ENCODE results near the gene ARHGEF4. TPM values are rescaled to one million over a fixed set of nuclear protein-coding genes. Genes with fewer than 3 reads are reported as not detected.

Gene ARHGEF4
- total and polyA plus RNA-seq, 2 donors: 2.9 to 6.5 TPM

DNA sequence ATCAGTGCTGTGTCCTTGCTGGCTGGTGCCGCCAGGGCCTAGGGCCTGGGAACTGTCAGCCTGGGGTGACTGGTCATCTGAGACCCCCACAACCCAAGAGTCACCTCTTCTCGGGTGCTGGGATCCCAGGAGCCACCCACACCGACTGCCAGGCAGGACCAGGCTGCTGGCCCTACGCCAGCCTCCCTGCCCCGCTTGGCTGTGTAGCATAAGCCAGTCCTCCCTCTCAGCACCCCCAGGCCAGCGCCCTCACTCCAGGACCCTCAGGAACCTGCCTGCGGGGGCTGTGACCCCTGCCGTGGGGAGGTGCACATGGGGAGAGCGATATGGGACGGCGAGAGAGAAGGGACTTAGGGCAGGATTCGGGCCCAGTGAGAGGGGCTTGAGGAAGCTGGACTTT lies 9.5 kb downstream of the ARHGEF4 start:
- H3K27ac ChIP-seq (ENCODE audit: low read depth in 1 of 2, low read length in 1 of 2): no peak overlapping the region
- no peak overlapping the region for H3K4me3 ChIP-seq (ENCODE audit: low read length in 2 of 2)
- no peaks in the 10 kb centered on the region for H3K4me1 ChIP-seq (ENCODE audit: control insufficient read depth in 2 of 2, insufficient read depth in 2 of 2, low read length in 2 of 2)
- H3K9me3 ChIP-seq (ENCODE audit: control insufficient read depth in 2 of 2, insufficient read depth in 1 of 2, low read length in 1 of 2): no peaks in the 10 kb centered on the region
- WGBS: 94% methylated on average over 12 of the region's 12 CpGs
- H3K27me3 ChIP-seq (ENCODE audit: control insufficient read depth in 2 of 2, insufficient read depth in 1 of 2, low read length in 1 of 2): no peaks in the 10 kb centered on the region
- no peak for DNase-seq (ENCODE audit: low read depth in 6 of 9, low spot score in 9 of 9)
- H3K36me3 ChIP-seq (ENCODE audit: control insufficient read depth in 2 of 2, insufficient read depth in 2 of 2, low read length in 1 of 2): no peaks in the 10 kb centered on the region

GRCh38 chr2:130846686-130847375 lies 10.1 kb downstream of the ARHGEF4 start:
- no peaks in the 10 kb centered on the region for H3K4me1 ChIP-seq (ENCODE audit: control insufficient read depth in 2 of 2, insufficient read depth in 2 of 2, low read length in 2 of 2)
- H3K36me3 ChIP-seq (ENCODE audit: control insufficient read depth in 2 of 2, insufficient read depth in 2 of 2, low read length in 1 of 2): no peaks in the 10 kb centered on the region
- no peaks in the 10 kb centered on the region for H3K9me3 ChIP-seq (ENCODE audit: control insufficient read depth in 2 of 2, insufficient read depth in 1 of 2, low read length in 1 of 2)
- 88% methylated on average over 18 of the region's 18 CpGs for WGBS
- no peak overlapping the region for H3K27ac ChIP-seq (ENCODE audit: low read depth in 1 of 2, low read length in 1 of 2)
- H3K27me3 ChIP-seq (ENCODE audit: control insufficient read depth in 2 of 2, insufficient read depth in 1 of 2, low read length in 1 of 2): no peaks in the 10 kb centered on the region
- DNase-seq (ENCODE audit: low read depth in 6 of 9, low spot score in 9 of 9): no peak
- no peak overlapping the region for H3K4me3 ChIP-seq (ENCODE audit: low read length in 2 of 2)

DNA sequence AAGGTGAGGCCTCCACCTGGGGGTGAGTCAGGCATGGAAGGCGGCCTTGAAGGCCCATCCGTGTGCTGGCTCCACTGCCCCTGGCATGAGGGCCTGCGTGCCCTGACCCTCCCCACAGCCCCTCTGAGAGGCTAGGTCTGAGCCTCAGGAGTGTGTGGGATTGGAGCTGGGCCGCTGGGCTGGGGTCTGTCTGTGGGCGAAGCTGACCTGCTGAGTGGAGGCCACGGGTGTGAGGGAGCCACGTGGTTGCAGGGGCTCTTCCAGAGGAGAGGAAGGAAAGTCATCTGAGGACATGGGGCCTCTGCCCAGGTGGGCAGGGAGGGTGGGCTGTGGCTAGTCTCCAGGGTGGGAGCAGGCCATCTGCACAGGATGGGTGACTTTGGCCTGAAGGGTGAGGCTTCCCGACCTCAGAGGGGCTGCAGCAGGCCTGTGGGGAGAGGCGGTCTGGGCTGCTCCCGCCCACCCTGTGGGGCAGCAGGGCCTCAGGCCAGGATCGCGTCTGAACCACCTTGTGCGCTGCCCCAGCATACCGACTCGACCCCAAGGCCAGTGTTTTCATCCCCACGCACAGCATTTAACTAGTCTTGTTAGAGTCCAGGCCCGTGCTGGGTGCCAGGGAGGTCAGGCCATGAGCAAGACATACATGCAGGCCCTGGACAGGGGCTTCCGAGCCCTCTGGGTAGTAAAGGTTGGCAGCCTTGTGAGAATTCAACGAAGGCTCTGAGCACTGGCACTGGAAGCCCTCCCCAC lies 11.2 kb downstream of the ARHGEF4 start:
- no peaks in the 10 kb centered on the region for H3K9me3 ChIP-seq (ENCODE audit: control insufficient read depth in 2 of 2, insufficient read depth in 1 of 2, low read length in 1 of 2)

GRCh38 chr2:130848526-130849210 lies 12.0 kb downstream of the ARHGEF4 start:
- no peaks in the 10 kb centered on the region for H3K4me1 ChIP-seq (ENCODE audit: control insufficient read depth in 2 of 2, insufficient read depth in 2 of 2, low read length in 2 of 2)
- no peaks in the 10 kb centered on the region for H3K27me3 ChIP-seq (ENCODE audit: control insufficient read depth in 2 of 2, insufficient read depth in 1 of 2, low read length in 1 of 2)
- 95% methylated on average over 12 of the region's 12 CpGs for WGBS
- no peaks in the 10 kb centered on the region for H3K36me3 ChIP-seq (ENCODE audit: control insufficient read depth in 2 of 2, insufficient read depth in 2 of 2, low read length in 1 of 2)
- no peak for DNase-seq (ENCODE audit: low read depth in 6 of 9, low spot score in 9 of 9)
- no peak overlapping the region for H3K27ac ChIP-seq (ENCODE audit: low read depth in 1 of 2, low read length in 1 of 2)
- no peaks in the 10 kb centered on the region for H3K9me3 ChIP-seq (ENCODE audit: control insufficient read depth in 2 of 2, insufficient read depth in 1 of 2, low read length in 1 of 2)
- H3K4me3 ChIP-seq (ENCODE audit: low read length in 2 of 2): no peak overlapping the region

More for the DNA sequence above, 11.2 kb downstream of the ARHGEF4 start:
- H3K27me3 ChIP-seq (ENCODE audit: control insufficient read depth in 2 of 2, insufficient read depth in 1 of 2, low read length in 1 of 2): no peaks in the 10 kb centered on the region
- H3K4me3 ChIP-seq (ENCODE audit: low read length in 2 of 2): no peak overlapping the region
- 91% methylated on average over 19 of the region's 19 CpGs for WGBS
- no peak for DNase-seq (ENCODE audit: low read depth in 6 of 9, low spot score in 9 of 9)
- H3K36me3 ChIP-seq (ENCODE audit: control insufficient read depth in 2 of 2, insufficient read depth in 2 of 2, low read length in 1 of 2): no peaks in the 10 kb centered on the region
- no peak overlapping the region for H3K27ac ChIP-seq (ENCODE audit: low read depth in 1 of 2, low read length in 1 of 2)
- no peaks in the 10 kb centered on the region for H3K4me1 ChIP-seq (ENCODE audit: control insufficient read depth in 2 of 2, insufficient read depth in 2 of 2, low read length in 2 of 2)

- no peak for DNase-seq (ENCODE audit: low read depth in 6 of 9, low spot score in 9 of 9)
- 71% methylated on average over 10 of the region's 10 CpGs for WGBS
- Histone ChIP-seq H3K27ac (ENCODE audit: low read depth in 1 of 2, low read length in 1 of 2) (no peak overlapping the region), H3K4me3 (ENCODE audit: low read length in 2 of 2) (no peak overlapping the region), H3K36me3 (ENCODE audit: control insufficient read depth in 2 of 2, insufficient read depth in 2 of 2, low read length in 1 of 2) (no peaks in the 10 kb centered on the region), H3K9me3 (ENCODE audit: control insufficient read depth in 2 of 2, insufficient read depth in 1 of 2, low read length in 1 of 2) (no peaks in the 10 kb centered on the region), H3K27me3 (ENCODE audit: control insufficient read depth in 2 of 2, insufficient read depth in 1 of 2, low read length in 1 of 2) (no peaks in the 10 kb centered on the region), H3K4me1 (ENCODE audit: control insufficient read depth in 2 of 2, insufficient read depth in 2 of 2, low read length in 2 of 2) (no peaks in the 10 kb centered on the region)
These were observed 13.4 kb downstream of the ARHGEF4 start for GRCh38 chr2:130849896-130850787.

GRCh38 chr2:130850788-130851623 lies 14.3 kb downstream of the ARHGEF4 start:
- 96% methylated on average over 26 of the region's 26 CpGs for WGBS
- Histone ChIP-seq H3K9me3 (ENCODE audit: control insufficient read depth in 2 of 2, insufficient read depth in 1 of 2, low read length in 1 of 2) (no peaks in the 10 kb centered on the region), H3K4me3 (ENCODE audit: low read length in 2 of 2) (no peak overlapping the region), H3K36me3 (ENCODE audit: control insufficient read depth in 2 of 2, insufficient read depth in 2 of 2, low read length in 1 of 2) (no peaks in the 10 kb centered on the region), H3K4me1 (ENCODE audit: control insufficient read depth in 2 of 2, insufficient read depth in 2 of 2, low read length in 2 of 2) (no peaks in the 10 kb centered on the region), H3K27me3 (ENCODE audit: control insufficient read depth in 2 of 2, insufficient read depth in 1 of 2, low read length in 1 of 2) (no peaks in the 10 kb centered on the region), H3K27ac (ENCODE audit: low read depth in 1 of 2, low read length in 1 of 2) (no peak overlapping the region)
- DNase-seq (ENCODE audit: low read depth in 6 of 9, low spot score in 9 of 9): no peak

GRCh38 chr2:130851624-130852382 lies 15.1 kb downstream of the ARHGEF4 start:
- no peaks in the 10 kb centered on the region for H3K27me3 ChIP-seq (ENCODE audit: control insufficient read depth in 2 of 2, insufficient read depth in 1 of 2, low read length in 1 of 2)
- H3K4me1 ChIP-seq (ENCODE audit: control insufficient read depth in 2 of 2, insufficient read depth in 2 of 2, low read length in 2 of 2): no peaks in the 10 kb centered on the region
- no peaks in the 10 kb centered on the region for H3K9me3 ChIP-seq (ENCODE audit: control insufficient read depth in 2 of 2, insufficient read depth in 1 of 2, low read length in 1 of 2)
- no peak for DNase-seq (ENCODE audit: low read depth in 6 of 9, low spot score in 9 of 9)
- no peaks in the 10 kb centered on the region for H3K36me3 ChIP-seq (ENCODE audit: control insufficient read depth in 2 of 2, insufficient read depth in 2 of 2, low read length in 1 of 2)
- no peak overlapping the region for H3K27ac ChIP-seq (ENCODE audit: low read depth in 1 of 2, low read length in 1 of 2)
- whole genome bisulfite sequencing: 87% methylated on average over 14 of the region's 14 CpGs
- H3K4me3 ChIP-seq (ENCODE audit: low read length in 2 of 2): no peak overlapping the region

Measured in thymus (tissue), 11 donors.